Inflammatory macrophage treated with lipopolysaccharide for 4 hours (primary cell): Measurements from ENCODE around the gene AMBP.
"Not testable (repeated sequence)": the region's sequence is repeated elsewhere in the genome, so short reads cannot be mapped to it uniquely, and the experiment has no call there.

Experiments used
- DNase-seq: peaks from one replicate; pipeline ENCODE4 v3.0.0-alpha.2; 2020

Gene AMBP

GRCh38 chr9:114091711-114092110, 13.6 kb upstream of the AMBP start:
- no peak for DNase-seq

GRCh38 chr9:114090798-114091197, 12.7 kb upstream of the AMBP start:
- DNase-seq = no peak

- DNase-seq = no peak
Observed at GRCh38 chr9:114089206-114089840, 11.2 kb upstream of the AMBP start.

GRCh38 chr9:114088571-114089170, 10.6 kb upstream of the AMBP start:
- DNase-seq = no peak

GRCh38 chr9:114087721-114088120, 9.6 kb upstream of the AMBP start:
- no peak for DNase-seq

GRCh38 chr9:114086607-114087006, 8.5 kb upstream of the AMBP start:
- DNase-seq = no peak

- no peak for DNase-seq
Observed at GRCh38 chr9:114086009-114086408, 7.9 kb upstream of the AMBP start.

- no peak for DNase-seq
Observed at GRCh38 chr9:114085387-114085789, 7.3 kb upstream of the AMBP start.

GRCh38 chr9:114084282-114085073, 6.4 kb upstream of the AMBP start:
- DNase-seq = no peak

GRCh38 chr9:114083666-114084065, 5.6 kb upstream of the AMBP start:
- DNase-seq = no peak

GRCh38 chr9:114082763-114083412, 4.8 kb upstream of the AMBP start:
- DNase-seq = not testable (repeated sequence)

- peak; percentile 82 for DNase-seq
Observed at GRCh38 chr9:114082017-114082762, 4.1 kb upstream of the AMBP start.

- no peak for DNase-seq
Observed at GRCh38 chr9:114081441-114082016, 3.4 kb upstream of the AMBP start.

GRCh38 chr9:114080773-114081440, 2.8 kb upstream of the AMBP start:
- no peak for DNase-seq

GRCh38 chr9:114080195-114080772, 2.2 kb upstream of the AMBP start:
- no peak for DNase-seq

GRCh38 chr9:114078781-114079156, 669 bp upstream of the AMBP start:
- no peak for DNase-seq

- DNase-seq = no peak
Observed at GRCh38 chr9:114077162-114077837, 800 bp downstream of the AMBP start.

GRCh38 chr9:114076237-114077161, 1.6 kb downstream of the AMBP start:
- DNase-seq = no peak

GRCh38 chr9:114075602-114076001, 2.5 kb downstream of the AMBP start:
- no peak for DNase-seq
